Stimulated activated naive CD4-positive, alpha-beta T cell (primary cell): ENCODE results near the gene ABCC8.
"Not testable (repeated sequence)": the region's sequence is repeated elsewhere in the genome, so short reads cannot be mapped to it uniquely, and the experiment has no call there.

ENCODE experiments used
- DNase-seq, 6 experiments: peaks; one replicate each; lab custom pipeline; 2025; lab: John Stamatoyannopoulos, UW

Gene ABCC8

DNA sequence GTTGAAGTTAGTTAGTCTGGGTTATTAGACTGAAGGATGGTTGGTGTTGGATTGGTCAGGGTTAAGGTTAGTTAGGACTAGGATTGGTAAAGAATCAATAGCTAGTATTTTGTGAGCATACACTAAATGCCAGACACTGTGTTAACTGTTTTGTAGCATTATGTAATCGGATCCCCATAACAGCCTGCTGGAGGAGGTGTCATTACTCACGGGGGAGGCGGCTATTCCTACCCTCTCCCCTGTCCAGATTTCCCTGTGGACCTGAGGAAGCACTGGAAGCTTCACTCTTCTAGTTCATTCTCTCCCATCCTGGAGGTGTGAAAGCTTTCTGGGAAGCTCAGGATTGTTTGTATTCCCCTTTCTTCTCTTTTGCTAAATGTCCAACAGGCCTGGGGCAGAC lies 47.7 kb downstream of the ABCC8 start:
- no peak for DNase-seq

DNA sequence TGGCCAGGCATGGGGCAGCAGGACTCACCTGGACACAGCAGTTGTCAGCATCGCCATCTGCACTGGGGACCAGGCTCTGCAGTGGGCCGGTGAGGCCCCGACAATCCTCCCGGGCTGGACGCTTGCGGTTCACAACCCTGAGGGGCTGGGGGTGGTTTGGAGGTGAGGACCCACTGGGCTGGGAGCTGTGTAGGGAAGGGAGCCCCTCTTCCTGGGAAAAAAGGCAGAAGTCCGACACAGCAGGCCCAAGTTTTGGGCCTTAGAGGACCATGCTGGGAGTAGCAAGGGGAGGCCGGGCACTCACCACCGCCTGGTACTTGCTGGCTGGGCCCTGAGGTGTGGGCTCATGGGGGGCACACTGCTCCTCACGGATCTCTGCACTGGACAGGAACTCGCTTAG lies 48.4 kb downstream of the ABCC8 start:
- no peak for DNase-seq

DNA sequence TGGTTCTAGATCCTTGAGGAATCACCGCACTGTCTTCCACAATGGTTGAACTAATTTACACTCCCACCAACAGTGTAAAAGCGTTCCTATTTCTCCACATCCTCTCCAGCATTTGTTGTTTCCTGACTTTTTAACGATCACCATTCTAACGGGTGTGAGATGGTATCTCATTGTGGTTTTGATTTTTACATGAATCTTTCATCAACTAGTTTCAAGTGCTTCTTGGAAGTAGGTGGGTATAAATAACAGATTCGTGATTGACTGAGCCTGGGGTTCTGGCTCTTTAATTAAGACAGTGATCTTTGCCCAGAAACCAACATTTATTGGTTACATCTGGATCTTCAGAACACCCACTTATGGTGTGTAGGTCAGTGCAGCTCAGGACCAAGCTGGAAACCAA lies 50.4 kb downstream of the ABCC8 start:
- DNase-seq: not testable (repeated sequence)

DNA sequence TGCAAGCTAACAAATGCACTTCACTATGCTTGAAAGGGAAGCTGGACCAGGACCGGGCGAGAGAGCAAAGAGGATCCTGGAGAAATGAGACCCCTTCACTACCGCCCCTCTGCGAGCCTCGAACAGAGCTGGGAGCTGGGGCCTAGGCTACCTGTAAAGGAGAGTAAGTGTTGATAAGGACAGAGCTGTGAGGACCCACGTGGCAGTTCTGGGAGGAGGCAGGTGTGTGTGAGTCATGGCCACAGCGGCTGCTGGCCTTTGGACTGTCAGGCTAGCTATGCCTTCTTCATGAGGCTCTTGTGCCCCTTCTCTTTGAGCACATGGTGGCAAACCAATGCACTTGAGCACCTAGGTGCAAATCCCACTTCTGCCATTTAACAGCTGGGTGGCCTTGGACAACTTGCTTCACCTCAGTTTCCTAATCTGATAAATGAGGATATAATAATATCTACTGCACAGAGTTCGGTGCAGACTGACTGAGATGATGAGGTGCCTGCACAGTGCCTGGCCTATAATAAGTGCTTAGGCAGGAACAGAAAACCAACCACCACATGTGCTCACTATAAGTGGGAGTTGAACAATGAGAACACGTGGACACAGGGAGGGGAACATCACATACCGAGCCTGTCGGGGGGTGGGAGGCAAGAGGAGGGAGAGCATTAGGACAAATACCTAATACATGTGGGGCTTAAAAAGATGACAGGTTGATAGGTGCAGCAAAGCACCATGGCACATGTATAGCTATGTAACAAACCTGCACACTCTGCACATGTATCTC lies 52.9 kb downstream of the ABCC8 start:
- DNase-seq: no peak

DNA sequence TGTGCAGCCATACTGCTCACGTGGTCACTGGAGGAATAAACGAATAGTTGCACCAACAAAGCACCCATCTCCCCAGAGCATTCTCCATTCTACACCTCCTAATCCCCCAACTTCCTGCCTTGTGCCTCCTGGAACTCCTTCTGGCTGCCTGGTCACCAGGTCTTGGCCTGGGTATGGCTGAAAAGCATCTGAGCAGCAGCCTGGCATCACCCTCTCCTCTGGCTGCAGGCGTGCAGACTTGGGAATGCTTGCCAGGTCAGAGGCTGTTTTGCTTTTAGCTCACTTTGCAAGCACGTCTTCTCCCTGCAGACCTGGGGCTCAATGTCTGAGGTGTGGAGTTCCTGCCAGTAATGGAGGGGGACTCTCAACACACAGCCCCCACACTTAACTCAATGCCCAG lies 54.9 kb downstream of the ABCC8 start:
- no peak for DNase-seq

DNA sequence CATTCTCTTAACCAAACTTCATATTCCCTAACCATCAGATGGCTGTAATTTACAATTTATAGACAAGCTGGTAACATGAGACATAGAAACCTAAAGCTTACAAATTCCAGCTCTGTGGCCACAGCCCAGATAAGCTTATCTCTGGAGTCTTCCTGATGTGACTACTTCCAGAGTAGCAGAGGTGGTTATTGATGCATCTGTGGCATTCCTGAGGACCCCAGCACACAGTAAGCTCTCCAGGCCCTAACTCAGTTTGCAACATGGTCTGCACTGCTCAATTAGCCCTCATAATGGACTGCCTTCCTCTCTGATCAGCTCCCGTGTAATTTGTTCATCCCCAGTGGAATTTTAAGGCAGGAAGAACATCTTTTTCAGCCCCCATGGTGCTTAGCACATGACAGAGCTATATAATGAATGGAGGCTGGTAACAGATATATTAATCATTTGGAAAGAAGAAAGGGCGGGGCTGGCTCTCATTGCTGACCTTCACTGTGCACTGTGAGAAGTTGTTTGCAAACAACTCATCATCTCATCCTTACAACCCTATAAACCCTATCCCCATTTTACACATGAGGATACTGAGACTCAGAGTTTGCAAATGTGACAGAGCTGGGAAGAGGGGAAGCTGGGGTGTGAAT lies 58.1 kb downstream of the ABCC8 start:
- DNase-seq: no peak

DNA sequence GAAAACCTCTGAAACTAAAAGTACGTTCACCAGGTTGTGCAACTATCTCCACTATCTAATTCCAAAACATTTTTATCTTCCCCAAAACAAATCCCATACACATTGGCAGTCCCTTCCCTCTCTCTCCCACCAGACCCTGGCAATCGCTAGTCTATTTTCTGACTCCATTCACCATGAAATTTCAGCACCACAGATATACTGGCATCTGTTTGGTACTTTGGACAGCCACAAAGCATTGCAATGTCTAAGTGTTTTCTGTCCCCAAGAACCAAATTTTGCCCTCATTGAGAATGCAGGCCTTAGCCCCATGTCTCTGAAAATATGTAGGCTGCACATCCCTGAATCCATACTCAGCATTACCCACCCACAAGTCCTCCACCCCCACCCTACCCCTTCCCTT lies 60.2 kb downstream of the ABCC8 start:
- DNase-seq: no peak

DNA sequence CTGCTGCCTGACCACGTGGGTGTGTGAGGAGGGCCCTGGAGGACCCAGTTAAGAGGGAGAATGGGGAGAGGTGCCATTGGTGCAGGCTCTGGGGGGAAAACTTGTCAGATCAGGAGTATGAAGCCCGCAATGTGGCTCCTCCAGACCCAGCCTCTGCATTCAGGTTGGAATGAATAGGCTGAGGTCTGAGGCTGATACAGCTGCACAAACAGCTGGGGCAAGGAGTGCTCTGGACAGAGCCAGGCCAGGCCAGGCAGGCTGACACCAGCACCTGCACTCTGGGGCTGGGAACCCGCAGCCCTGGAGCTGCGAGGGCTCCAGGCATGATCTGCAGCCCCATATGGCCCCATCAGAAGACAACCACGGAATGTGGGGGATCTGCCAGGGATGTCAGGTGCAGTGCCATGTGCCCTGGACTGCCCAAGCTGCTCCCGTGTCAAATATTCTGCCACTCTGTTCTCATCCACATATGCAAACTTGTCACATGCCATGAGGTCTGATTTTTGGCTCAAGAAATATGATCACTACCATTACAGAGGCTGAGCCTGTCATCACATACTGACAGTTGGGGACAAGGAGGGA lies 61.0 kb downstream of the ABCC8 start:
- DNase-seq: no peak

DNA sequence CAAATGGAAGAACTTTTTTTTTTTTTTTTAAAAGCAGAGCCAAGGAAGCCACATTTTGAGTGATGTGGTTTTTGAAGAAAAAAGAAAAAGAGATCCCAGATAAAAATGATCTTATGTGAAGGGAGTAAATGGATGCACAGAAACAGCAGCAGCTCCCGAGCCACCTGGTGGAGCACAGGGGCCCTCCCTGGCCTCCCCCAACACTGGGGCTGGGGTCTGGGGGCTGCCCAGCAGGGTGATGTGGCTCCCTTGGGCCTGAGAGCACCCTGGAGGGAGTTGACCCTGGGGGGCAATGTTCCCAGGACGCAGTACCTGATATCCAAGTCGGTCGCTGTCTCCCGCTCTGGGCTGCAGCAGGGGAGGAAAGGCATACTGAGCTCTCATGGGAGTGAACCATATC lies 61.7 kb downstream of the ABCC8 start:
- DNase-seq: no peak

DNA sequence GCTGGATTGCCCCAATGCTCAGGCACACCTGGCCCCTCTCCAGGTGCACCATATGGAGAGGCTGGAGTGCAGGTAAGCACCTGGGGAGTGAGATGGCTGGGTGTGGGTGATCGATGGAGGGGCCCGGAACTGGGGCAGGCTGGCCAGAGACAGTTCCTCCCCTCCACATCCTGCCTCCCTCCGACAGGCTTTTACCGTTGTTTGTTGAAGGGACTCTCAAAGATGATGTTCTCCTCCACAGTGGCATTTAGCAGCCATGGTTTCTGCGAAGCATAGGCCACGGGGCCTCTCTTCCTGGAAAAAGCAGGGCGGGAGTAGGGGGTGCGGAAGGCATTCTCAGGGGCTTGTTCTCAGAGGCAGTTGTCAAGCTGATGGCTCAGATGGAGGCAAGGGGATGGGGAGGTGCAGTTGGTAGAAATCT lies 62.3 kb downstream of the ABCC8 start:
- no peak for DNase-seq

DNA sequence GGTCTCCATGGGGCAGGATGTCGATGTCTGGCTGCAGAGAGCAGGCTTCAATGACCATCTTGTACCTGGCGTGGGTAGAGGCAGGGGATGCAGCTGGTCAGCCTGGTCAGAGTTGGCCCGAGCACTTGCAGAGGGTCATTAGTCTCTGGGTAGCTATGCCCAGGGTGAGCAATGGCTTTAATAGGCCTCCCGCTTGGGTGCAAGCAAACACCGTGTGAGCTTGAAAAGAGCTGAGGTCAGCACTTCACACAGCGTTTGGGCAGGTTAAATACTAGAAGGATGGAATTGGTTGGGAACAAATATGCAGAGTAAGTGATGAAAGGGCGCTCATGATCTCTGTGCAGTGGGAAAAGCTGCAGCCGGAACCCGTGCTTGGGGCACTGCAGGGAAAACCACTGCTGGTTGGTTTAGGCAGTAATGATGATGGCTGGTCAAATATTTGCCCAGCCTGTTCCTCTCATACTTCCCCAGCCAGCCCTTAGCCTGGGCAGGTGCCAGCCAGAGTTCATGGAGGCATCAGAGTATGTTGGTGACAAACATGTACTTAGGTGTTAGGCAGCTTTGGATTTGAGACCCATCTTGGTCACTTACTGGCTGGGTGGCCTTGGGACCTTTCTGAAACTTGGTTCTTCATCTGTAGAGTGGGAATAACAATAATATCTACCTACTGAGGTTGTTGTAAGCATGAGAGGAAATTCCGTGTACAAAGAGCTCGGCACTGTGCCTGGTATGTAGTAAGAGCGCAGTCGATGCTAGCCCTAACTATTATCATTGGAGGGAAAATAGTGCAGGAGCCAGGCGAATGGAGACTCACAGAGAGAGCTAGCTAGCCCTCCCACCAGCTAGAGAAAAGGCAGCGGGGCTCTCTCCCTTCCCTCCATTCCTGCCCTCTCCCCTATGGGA lies 63.0 kb downstream of the ABCC8 start:
- no peak for DNase-seq

DNA sequence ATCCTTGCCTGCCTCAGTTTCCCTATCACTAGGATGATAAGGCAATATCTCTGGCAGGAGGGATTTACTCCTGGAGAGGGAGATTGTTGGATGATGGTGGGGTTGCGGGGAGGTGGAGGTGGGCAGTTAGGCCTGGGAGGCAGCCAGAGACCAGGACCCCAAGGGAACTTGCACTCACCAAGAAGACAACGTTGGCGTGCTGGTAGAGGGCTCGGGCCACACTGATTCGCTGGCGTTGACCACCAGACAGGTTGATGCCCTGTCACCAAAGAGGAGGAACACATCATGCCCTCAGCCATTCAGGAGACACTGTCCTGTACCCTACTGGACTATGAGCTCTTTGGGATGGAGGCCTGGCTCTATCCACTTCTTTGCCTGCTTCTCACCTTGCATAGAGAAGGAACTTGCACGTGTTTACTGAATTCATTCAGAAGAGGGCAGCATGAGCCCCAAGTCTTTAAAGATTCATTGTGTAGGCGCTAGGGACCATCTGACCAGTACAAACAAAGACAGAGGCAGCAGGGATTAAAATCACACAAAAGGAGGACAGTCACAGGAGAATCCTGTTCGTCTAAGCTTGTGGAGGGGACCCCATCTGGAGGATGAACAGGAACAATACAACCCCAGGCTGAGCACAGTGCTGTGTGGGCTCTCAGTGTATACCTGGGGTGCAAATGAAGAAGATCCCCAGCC lies 64.0 kb downstream of the ABCC8 start:
- no peak for DNase-seq

DNA sequence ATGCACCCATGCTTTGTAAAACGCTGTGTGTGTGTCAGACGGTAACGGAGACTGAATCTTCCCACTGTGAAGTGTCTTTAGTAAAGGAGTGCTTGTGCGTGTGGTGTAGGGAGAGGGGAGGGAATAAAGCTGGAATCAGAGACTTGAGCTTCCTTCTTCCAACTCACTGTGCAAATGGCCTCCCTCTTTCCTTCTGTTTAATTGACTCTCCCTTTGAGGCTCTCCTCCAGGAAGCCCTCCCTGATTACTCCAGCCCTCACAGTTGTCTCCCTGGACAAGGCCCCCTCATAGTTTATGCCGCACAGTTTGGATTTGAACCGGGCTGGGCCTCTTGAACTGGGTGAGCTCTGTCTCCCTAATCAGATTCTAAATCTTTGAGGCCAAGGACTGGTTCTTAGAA lies 65.2 kb downstream of the ABCC8 start:
- DNase-seq: no peak

DNA sequence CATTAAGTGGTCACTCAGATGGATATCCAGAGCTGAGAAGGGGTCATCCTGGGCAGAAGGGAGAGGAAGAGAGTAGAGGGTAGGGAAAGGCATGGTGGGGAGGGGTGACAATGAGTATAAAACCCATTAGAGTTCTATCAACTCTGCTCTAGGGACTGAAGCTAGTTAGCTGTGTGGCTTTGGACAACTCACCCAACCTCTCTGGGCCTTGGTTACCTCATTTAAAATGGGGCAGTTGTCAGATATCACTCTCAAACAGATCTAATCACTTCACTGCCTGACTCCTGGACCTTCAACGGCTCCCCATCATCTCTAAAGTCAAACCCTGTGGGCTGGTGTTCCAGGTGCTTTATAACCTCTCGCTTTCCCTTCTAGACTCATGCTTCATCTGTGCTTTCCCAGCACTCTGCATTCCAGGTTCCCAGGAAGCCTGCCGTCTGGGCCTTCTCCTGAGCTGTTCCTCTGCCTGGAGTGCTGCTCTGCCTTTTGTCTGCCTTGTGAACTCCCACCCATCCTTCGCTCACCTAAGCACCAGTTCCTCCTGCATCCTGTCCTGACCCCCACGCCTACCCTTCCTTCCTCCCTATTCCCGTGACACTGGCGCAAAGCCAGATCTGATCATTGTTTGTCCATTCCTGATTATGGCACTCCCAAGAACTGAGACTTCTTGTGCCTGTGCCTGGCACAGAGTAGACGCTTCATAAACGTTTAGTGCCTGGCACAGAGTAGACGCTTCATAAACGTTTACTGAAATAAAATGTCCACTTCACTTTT lies 65.9 kb downstream of the ABCC8 start:
- DNase-seq: no peak

DNA sequence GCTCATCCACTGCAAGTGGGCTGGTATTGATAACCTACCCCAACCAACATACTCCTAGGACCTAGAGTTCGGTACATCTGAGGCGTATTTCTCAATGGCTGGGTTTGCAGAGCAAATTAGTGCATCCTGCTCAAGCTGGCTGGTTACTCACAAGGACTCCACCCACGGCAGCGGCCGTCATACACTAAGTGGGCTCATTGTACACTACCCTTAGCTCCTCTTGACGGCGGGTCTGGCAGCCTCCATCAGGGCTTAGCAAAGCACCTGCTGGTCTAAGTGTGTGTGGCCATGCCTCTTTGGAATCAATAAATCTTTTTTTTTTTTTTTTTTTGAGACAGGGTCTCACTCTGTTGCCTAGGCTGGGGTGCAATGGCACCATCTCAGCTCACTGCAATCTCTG lies 68.0 kb downstream of the ABCC8 start:
- DNase-seq: no peak

DNA sequence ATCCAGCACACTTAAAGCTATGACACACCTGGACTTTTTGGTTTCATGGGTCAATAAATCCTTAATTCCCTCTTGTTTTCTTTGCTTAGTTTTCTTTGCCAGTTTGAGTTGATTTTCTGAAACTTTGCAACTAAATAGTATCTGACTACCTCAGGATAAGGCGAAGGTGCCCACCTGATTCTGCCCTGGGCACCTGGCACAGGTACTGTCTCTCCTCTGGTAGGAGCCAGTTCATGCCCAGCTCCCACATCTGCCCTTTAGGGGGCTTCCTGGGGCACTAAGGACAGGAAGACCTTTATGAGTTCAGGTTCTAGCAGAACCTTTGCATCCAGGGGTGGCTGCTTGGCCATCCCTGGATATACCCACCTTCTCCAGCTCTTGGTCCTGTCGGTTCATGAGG lies 68.6 kb downstream of the ABCC8 start:
- no peak for DNase-seq

DNA sequence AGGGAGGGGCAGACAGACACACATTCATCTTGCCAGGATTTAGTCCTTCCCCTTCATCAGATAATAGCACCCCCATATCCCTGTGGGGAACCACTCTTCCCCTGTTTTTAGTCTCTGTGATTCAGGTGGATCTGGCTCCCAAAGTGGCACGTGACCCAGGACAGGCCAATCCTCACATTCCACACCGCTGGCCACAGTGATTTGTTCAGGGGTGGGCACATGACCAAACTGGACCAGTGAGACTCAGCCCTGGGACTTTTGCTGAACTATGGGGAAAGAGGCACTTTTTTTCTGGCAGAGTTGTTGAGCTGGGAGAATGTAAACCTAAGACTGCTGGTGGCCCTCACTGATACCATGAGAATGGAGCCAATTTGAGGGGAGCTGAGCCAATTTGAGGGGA lies 69.1 kb downstream of the ABCC8 start:
- DNase-seq: no peak

DNA sequence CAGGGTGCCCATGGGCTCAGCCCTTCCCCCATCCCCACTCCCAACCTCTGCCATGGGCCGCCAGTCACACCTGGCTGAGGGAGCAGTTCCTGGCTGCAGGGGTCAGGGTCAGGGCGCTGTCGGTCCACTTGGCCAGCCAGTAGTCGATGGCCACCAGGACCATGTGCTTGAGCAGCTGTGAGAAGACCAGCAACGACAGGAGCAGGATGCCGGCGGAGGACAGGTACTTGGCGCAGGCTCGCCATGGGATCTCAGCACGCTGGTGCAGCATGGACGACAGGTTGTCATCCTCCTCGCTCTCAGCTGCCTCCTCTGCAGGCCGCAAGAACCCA lies 69.9 kb downstream of the ABCC8 start:
- no peak for DNase-seq

DNA sequence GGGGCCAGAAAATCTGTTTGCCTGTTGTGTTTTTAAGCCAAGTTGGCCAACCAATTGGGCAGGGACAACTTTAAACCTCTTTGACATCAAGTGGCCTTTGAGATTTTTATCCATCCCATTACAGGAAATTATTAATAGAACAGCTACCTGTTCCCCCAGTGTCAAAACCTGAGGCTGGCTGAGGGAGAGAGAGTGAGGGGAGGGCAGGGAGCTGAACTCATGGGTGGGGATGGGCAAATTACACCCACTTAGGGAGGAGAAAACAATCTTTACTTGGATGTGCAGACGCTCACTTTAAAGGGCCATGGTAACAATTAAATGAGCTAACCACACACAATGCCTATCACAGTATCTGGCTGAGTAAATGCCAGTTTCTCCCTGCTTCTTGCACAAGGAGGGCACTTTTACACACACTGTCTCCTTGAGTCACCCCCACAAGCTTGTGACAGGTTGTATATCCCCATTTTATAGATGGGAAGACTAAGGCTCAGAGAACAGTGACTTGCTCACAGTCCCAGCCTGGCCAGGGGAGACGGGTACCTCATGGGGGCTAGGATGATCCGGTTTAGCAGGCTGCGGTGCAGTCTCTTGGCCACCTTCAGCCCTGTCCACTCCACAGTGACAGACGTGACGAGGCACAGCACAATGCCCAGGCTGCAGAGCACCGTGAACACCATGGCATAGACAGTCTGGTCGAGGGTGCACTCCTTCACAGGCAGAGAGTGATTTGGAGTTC lies 70.4 kb downstream of the ABCC8 start:
- no peak for DNase-seq

DNA sequence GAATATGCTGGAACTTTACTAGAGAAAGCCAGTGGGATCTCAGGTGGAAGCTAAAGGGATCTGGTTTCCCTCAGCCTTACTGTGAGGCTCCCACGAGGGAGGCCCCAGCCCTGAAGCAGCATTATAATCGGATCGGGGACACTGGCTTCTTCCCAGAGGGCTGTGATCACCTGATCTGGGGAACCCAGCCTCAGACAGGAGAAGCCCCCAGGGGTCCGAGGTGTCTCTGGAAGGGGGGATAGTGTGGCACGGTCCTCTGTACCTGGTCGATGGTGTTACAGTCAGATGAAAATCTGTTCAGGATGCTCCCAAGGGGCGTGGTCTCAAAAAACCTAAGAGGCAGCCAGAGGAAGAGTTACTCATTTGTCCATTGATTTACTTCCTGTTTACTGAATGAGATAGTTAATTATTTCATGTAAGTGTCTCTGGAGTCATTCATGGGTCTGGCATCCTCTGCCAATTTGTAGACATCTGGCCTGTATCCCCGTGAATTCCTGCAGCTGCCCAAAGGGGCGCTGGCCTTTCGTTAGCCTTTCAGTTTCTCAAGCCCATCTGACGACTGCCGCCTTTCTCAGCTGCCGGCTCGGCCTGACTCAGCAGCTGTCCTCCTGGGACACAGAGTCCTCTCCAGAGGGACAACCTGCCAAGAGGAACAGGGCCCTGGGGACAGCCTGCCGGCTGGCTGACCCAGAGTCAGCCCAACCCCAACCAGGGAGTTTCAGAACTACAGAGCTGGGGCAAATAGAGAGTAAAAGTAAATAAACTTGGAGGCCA lies 71.2 kb downstream of the ABCC8 start:
- DNase-seq: no peak
